ENCODE data around the gene RGS14.

Gene RGS14

DNA sequence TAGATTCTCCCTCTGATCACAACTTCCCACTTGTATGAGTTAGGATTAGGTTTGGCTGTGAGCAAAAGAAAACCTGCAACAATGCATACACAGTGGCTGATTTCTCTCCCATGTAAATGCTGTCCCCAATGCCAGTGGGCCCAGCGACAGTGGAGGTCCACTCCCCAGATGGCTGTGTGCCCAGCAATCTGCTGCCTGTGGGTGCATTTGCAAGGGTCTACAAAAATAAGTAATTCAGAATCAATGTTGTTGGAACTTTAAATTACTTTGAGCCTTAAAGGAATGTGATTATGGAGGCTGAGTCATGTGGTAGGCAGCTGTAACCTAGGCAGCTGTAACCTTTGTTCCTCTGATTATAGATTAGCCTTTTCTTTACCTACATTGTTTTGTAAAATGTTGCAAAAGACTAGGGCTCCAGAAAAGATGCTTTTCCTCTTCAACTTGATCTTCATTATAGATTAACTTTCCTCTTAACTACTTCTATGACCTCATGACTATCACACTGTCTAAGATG, 31.8 kb upstream of the RGS14 start:
- no peak for DNase-seq (ENCODE audit: low read depth)

GRCh38 chr5:177327539-177328522, 29.9 kb upstream of the RGS14 start:
- peak; percentile 20 for DNase-seq (ENCODE audit: low read depth)
- H3K4me3 ChIP-seq (ENCODE audit: low read depth, low read length) = no peak overlapping the region

More for the DNA sequence above, 31.8 kb upstream of the RGS14 start:
- no peak overlapping the region for H3K4me3 ChIP-seq (ENCODE audit: low read depth, low read length)

DNA sequence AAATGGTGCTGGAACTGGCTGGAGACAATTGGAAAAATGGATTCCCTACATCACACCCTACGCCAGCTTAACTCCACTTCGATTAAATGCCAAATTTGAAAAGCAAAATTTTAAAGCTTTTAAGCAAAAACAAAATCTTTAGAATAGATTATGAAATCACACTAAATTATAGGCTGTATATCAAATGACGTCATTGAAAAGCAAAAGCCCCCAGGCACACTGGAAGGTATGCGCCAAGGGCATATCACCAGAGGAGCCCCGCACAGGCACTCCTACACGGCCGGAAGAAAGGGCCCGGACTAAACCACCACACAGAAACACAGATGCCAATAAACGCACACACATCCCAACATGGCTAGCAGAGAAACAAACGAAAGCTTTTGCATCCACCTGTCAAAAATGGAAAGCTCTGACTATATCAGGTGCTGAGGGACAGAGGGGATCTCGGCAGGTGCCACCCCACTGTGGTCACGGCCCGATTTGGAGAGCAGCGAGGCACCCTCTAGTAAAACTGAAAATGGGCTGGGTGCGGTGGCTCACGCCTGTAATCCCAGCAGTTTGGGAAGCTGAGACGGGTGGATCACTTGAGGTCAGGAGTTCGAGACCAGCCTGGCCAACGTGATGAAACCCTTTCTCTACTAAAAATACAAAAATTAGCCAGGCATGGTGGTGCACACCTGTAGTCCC, 29.0 kb upstream of the RGS14 start:
- no peak for DNase-seq (ENCODE audit: low read depth)
- H3K4me3 ChIP-seq (ENCODE audit: low read depth, low read length) = no peak overlapping the region

DNA sequence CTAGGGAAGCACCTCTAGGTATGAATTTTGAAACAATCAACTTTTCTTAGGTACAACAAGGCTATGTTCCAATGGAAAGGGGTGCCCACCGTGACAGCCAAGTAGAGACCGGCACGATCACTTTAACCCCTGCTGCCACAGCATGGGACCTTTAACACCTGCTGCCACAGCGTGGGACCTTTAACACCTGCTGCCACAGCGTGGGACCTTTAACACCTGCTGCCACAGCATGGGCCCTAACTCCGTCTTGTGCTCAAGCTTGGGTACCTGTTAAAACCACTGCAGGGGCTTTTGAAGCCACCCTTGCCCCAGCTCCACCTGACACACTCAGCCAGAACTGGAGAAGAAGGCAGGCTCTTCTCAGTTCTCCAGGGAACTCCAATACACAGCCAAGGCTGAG, 27.8 kb upstream of the RGS14 start:
- DNase-seq (ENCODE audit: low read depth) = no peak
- no peak overlapping the region for H3K4me3 ChIP-seq (ENCODE audit: low read depth, low read length)

GRCh38 chr5:177330991-177331842, 26.5 kb upstream of the RGS14 start:
- H3K4me3 ChIP-seq (ENCODE audit: low read depth, low read length) = no peak overlapping the region
- DNase-seq (ENCODE audit: low read depth) = no peak

- no peak for DNase-seq (ENCODE audit: low read depth)
- H3K4me3 ChIP-seq (ENCODE audit: low read depth, low read length) = no peak overlapping the region
These were observed 25.5 kb upstream of the RGS14 start for GRCh38 chr5:177332031-177332895.

- H3K4me3 ChIP-seq (ENCODE audit: low read depth, low read length) = no peak overlapping the region
- DNase-seq (ENCODE audit: low read depth) = no peak
These were observed 24.8 kb upstream of the RGS14 start for GRCh38 chr5:177332896-177333260.

- DNase-seq (ENCODE audit: low read depth) = no peak
- H3K4me3 ChIP-seq (ENCODE audit: low read depth, low read length) = no peak overlapping the region
These were observed 24.1 kb upstream of the RGS14 start for GRCh38 chr5:177333420-177334154.

DNA sequence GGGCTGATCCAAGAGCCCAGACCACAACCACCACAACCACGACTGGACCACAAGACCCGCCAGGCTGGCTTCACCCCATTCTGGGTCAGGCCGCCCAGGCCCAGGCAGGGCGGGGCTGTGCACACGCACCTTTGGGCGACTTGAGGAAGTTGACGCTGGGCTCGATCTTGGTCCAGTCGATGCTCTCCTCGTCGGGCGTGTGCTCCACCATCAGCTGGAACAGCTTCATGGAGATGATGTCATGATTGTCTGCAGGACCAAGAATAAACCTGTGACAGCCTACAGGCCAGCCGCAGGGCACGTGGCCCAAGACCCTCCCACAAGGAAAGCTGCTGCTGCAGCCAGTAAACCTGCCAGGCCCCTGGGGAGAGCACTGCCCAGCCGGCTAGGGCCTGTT, 23.6 kb upstream of the RGS14 start:
- no peak overlapping the region for H3K4me3 ChIP-seq (ENCODE audit: low read depth, low read length)
- DNase-seq (ENCODE audit: low read depth) = no peak

GRCh38 chr5:177334781-177335700, 22.7 kb upstream of the RGS14 start:
- no peak overlapping the region for H3K4me3 ChIP-seq (ENCODE audit: low read depth, low read length)
- DNase-seq (ENCODE audit: low read depth) = no peak

GRCh38 chr5:177335701-177336065, 22.0 kb upstream of the RGS14 start:
- H3K4me3 ChIP-seq (ENCODE audit: low read depth, low read length) = no peak overlapping the region
- no peak for DNase-seq (ENCODE audit: low read depth)

DNA sequence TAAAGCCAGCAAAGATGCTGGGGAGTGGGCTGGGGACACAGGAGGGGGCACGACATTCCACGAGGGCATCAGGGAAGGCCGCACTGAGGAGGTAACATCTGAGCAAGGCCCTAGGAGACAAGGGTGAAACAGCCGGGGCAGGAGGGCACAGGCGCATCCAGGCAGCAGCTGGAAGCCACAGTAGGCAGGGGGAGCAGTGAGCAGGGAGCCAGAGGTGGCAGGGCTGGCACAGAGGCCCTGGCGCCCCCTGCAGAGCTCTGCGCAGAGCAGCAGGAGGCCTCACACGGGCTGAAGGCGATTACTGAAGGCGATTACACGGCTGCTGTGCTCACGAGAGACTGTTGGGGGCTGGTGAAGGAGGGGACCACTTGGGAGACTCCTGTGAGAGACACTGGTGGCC, 21.6 kb upstream of the RGS14 start:
- H3K4me3 ChIP-seq (ENCODE audit: low read depth, low read length) = no peak overlapping the region

GRCh38 chr5:177336603-177337494, 20.9 kb upstream of the RGS14 start:
- no peak for DNase-seq (ENCODE audit: low read depth)

More for the DNA sequence above, 21.6 kb upstream of the RGS14 start:
- DNase-seq (ENCODE audit: low read depth) = no peak

GRCh38 chr5:177338251-177339106, 19.2 kb upstream of the RGS14 start:
- H3K4me3 ChIP-seq (ENCODE audit: low read depth, low read length) = no peak overlapping the region
- DNase-seq (ENCODE audit: low read depth) = no peak

More at GRCh38 chr5:177336603-177337494, 20.9 kb upstream of the RGS14 start:
- H3K4me3 ChIP-seq (ENCODE audit: low read depth, low read length) = no peak overlapping the region

DNA sequence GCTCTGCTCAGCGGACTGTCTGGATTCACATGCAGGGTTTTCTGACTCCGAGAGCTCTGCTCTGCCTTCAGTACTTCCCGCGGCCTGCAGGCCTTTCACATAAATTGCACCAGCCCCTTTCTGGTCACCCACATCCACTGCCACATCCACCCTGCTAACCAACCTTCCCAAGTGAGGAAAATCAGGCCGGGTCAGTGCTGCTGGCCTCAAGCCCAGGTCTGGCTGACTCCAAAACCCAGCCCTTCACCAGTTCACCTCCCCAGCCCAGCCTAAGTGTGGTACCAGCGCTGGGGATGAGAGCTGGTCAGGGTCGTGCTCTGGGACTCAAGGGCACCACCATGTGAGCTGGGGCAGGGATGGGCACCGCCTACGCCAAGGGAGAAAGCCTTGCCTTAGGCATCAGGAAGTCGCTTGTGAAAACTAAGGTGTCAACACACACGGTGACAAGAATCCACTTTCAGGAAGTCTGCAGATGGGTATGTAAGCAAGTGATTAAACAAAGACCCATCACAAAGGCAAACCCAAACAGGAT, 18.6 kb upstream of the RGS14 start:
- no peak overlapping the region for H3K4me3 ChIP-seq (ENCODE audit: low read depth, low read length)
- DNase-seq (ENCODE audit: low read depth) = no peak
